Suppressor macrophage (primary cell): Measurements from ENCODE around the gene OR2L3.
"Not testable (repeated sequence)": the region's sequence is repeated elsewhere in the genome, so short reads cannot be mapped to it uniquely, and the experiment has no call there.

Source experiments
- DNase-seq, 4 experiments: peaks; one replicate each; pipeline ENCODE4 v3.0.0-alpha.2; 2020 to 2022
- total RNA-seq, 17 experiments: gene quantifications; one replicate each; lab custom pipeline; 2026; ENCODE audit warnings: mixed read lengths in 6 of 17, inconsistent platforms in 3 of 17; lab: John Stamatoyannopoulos, UW

Gene OR2L3, protein sequence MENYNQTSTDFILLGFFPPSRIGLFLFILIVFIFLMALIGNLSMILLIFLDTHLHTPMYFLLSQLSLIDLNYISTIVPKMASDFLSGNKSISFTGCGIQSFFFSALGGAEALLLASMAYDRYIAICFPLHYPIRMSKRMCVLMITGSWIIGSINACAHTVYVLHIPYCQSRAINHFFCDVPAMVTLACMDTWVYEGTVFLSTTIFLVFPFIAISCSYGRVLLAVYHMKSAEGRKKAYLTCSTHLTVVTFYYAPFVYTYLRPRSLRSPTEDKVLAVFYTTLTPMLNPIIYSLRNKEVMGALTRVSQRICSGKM
- 0 to 1.5 (median 0) reads per million in 17 experiments for total RNA-seq

GRCh38 chr1:248046536-248046935, at the start of gene OR2L3:
OR2L3 (plus strand) TSS chr1:248046836; CDS start chr1:248060682, 13,846 bp downstream.
- no peak for DNase-seq

DNA sequence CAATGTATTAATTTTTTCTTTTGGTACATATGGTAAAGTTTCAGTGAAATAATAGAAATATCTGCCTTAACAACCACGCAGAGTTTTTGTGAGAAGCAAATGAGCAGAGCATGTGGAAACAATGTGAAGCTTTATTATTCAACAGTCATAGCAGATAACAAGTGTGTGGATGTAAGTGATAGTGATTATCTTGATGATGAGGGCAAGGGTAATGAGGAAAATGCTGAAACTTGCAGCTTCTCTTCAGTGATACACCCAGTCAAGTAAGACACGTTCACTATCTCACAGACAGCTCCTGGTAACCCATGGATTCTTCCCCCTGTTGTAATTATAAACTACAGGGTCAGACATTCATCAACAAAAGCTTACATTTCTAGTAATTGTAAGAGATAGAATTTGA, 47.8 kb upstream of the OR2L3 start:
- DNase-seq = no peak

- DNase-seq = no peak
Observed at GRCh38 chr1:248000169-248000568, 46.5 kb upstream of the OR2L3 start.

DNA sequence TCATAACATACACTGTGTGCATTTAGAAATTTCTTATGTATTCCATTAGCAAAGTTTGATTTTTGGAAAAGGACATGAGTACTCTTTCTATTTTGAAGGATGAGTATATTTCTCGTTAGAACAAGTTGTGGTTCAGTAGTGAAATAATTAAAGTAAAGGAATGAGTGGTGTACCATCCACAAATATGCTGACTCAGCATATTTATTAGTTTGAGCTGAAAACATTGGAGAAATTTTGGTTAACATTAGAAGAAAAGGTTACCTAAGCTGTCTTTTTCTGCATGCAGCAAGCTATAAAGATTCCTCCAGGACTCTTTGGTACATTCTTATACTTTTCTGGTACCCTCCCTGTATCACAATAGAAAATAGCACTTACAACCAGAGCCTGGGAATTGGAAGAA, 38.9 kb upstream of the OR2L3 start:
- DNase-seq = no peak

- DNase-seq = no peak
Observed at GRCh38 chr1:248009681-248010080, 37.0 kb upstream of the OR2L3 start.

GRCh38 chr1:248013229-248013710, 33.4 kb upstream of the OR2L3 start, which contains the start of gene OR2L5:
OR2L5 (plus strand) TSS chr1:248013660; CDS start chr1:248021948, 8,288 bp downstream.
- DNase-seq = no peak

- no peak for DNase-seq
Observed at GRCh38 chr1:248015803-248016202, 30.8 kb upstream of the OR2L3 start.

DNA sequence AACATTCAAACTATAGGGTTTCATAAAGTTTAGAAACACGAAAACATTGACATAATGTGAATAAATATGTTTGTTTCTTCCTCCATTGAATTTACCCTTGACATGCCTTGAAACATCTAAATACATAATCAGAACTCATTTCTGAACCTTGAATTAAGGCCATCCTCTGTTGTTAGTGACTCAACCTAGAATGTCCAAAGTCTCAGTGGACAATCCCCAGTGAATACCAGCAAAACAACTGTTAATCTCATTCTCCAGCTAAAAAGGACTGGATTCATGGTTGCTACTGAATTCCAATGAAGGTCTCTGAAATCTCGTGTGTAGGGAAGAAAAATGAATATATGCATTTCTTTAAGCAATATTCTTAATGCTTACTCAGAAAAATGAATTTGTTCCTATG, 16.9 kb upstream of the OR2L3 start, which contains the start of gene OR2L2:
TSS of gene OR2L2 (plus strand) at position 301 of the 400 bp plus-strand sequence. CDS start 8,198 bp downstream, outside the sequence.
- DNase-seq = no peak

- no peak for DNase-seq
Observed at GRCh38 chr1:248045209-248045608, 1.4 kb upstream of the OR2L3 start.

DNA sequence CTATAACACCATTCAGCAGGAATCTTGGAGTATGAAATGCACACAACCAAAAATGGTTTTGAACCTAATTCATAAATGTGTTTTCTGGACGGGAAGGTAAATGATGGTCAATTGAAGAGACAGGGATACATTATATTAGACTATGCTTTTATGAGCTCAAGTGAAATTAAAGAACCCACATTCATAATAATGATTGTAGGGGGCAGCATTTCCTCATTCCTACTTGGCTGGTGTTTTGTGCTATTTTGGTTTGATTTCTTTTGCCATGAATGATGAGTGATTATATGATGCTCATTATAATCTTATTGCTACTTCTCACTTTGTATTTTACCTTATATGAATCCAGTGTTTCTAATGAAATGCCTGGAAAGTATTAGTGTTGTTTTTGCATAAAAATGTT, 372 bp downstream of the OR2L3 start:
- no peak for DNase-seq

GRCh38 chr1:248054671-248055070, 8.0 kb downstream of the OR2L3 start:
- no peak for DNase-seq

- DNase-seq = no peak
Observed at GRCh38 chr1:248055261-248055660, 8.6 kb downstream of the OR2L3 start.

GRCh38 chr1:248065071-248065470, 18.4 kb downstream of the OR2L3 start:
- no peak for DNase-seq

GRCh38 chr1:248065604-248066003, 19.0 kb downstream of the OR2L3 start:
- no peak for DNase-seq

DNA sequence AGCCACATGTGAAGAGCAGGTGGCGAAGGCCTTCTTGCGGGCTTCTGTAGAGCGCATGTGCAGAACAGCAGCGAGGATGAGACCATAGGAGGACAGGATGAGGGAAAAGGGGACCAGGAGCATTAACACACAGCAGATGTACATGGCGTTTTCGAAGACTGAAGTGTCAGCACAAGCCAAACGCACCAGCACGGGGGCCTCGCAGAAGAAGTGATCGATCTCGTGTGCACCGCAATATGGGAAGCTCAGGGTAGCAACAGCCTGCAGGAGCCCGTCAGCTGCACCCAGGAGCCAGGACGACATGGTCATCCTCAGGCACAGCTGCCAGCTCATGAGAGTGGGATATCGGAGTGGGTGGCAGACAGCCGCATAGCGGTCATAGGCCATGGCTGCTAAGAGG, 37.2 kb downstream of the OR2L3 start:
- not testable (repeated sequence) for DNase-seq

GRCh38 chr1:248094884-248095283, 48.2 kb downstream of the OR2L3 start, which contains the start of gene OR2L13:
OR2L13 (plus strand) TSS chr1:248095184; CDS start chr1:248099376, 4,192 bp downstream.
- no peak for DNase-seq

DNA sequence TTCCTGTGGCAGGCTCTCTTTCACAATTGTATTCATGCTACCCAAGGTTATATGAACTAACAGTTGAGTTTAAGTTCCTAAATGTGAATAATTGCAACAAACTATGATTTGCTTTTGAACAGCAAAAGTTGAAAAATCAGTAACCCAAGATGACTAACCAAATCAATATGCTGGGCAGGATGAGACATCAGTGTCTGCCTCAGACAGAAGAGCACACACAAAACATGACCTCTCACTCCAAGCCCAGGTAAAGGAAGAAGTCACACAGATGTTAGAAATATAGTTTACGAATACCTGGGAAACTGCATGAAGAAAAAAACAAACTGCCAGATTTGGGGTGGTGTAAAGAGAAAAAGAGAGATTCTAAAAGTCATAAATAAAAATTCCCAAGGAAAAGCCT, 51.9 kb downstream of the OR2L3 start:
- no peak for DNase-seq

DNA sequence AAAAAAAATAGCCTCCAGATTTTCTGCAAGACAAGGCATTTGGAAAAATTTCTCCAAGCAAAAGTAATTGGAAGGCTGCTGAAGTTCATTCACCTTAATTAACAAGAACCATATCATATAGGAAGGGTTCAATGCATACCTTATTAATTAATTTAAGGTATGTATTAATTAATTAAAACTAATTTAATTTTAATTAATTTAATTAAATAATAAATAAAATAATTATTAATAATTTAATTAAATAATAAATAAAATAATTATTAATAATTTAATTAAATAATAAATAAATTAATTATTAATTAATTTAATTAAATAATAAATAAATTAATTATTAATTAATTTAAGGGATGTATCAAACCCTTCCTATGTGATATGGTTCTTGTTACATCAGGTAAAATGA, 56.2 kb downstream of the OR2L3 start:
- DNase-seq = no peak

DNA sequence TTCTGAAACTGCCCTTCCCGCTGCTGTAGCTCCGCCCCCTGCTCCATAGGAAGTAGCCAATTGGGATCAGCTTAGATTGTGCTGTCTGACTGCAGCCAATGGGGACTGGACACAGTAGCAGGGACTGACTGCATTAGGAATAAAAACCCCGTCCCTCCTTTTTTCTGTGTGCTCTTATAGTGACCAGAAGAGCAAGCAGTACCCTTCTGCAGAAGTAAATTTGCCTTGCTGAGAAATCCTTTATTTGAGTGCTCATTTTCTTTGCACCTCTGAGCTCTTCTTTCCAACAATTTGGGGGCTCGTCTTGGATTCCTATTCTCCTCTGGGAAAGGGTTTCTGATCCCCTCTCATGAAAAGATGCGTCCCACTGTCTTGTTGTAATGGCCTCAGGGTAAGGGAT, 64.5 kb downstream of the OR2L3 start:
- no peak for DNase-seq
